Measurements from ENCODE around the gene PGAP2. TPM values are rescaled to one million over a fixed set of nuclear protein-coding genes. Genes with fewer than 3 reads are reported as not detected.

PGAP2 gene
- total RNA-seq, 2 experiments from 2014 or later, result 38.9 to 40.8 TPM

DNA sequence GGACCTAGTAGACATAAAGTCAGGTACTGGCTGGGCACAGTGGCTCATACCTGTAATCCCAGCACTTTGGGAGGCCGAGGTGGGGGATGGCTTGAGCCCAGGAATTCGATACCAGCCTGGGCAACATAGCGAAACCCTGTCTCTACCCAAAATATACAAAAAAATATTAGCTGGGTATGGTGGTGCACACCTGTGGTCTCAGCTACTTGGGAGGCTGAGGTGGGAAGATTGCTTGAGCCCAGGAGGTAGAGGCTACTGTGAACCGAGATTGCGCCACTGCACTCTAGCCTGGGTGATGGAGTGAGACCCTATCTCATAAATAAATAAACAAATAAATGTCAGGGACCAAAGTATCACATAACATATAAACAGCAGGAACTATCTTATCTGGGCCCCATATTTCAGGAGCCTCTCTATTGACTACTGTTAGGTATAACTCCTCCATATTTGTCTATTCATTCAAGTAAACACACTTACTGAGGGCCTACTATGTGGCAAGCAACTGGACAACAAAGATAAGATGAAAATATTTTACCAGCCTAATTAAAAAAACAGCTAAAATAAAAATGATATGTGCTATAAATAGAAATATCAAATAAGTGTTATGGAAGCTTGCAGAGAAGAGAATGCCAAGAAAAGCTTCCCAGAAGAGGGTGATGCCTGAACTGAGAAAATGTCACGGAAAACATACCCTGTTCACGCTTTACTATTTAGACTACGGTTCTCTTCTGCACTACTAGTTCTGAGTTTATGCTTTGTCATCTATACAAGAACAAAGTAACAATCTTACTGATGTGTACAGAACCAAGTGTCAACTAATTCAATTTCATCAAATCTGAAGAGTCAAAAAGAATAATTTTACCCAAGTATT lies 13.0 kb upstream of the PGAP2 start:
- peaks cover 63% of the 10 kb centered on the region for H3K4me1 Mint-ChIP-seq (ENCODE audit: low read depth)

DNA sequence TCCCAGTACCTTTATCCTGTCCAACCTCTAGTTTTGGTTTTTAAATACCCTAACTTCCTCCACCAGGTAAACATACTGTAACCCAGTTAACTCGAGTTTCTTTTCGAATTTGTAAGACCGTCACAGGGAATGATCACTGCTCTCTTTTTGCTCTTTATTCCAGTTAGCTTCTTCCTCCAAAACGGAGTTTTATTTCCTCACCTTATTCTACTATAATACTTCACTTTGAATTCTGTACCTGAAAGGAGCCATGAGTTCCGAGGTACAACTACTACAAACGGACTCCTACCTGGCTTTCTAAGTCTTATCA lies 12.4 kb upstream of the PGAP2 start:
- Mint-ChIP-seq H3K36me3 (ENCODE audit: low read depth) (peaks cover 33% of the 10 kb centered on the region), H3K9me3 (no peaks in the 10 kb centered on the region), H3K4me1 (ENCODE audit: low read depth) (peaks cover 60% of the 10 kb centered on the region), H3K27me3 (ENCODE audit: low read depth) (no peaks in the 10 kb centered on the region), H3K27ac (peak overlapping the region; percentile 98), H3K4me3 (peak overlapping the region; percentile 98)
- no peak for DNase-seq
- CTCF ChIA-PET, result interaction anchor here (0.8 to 1.8 kb wide), 4 partner anchors 10 to 278 kb away, joined by 3 to 14 read pairs (median 4); partner anchors contain the start of gene PGAP2
- intact Hi-C loops (cut with micrococcal nuclease), result loop anchor here (5.0 kb wide), 1 partner anchor 804 kb away; the partner anchor contains the start of gene NAP1L4

More for the DNA sequence above, 13.0 kb upstream of the PGAP2 start:
- no peaks in the 10 kb centered on the region for H3K9me3 Mint-ChIP-seq
- peak overlapping the region; percentile 98 for H3K27ac Mint-ChIP-seq
- H3K4me3 Mint-ChIP-seq, result peak overlapping the region; percentile 98
- intact Hi-C loops (cut with micrococcal nuclease), result loop anchor here (5.0 kb wide), 1 partner anchor 803 kb away; the partner anchor contains the start of gene NAP1L4
- DNase-seq, result no peak
- H3K36me3 Mint-ChIP-seq (ENCODE audit: low read depth), result peaks cover 38% of the 10 kb centered on the region
- no peaks in the 10 kb centered on the region for H3K27me3 Mint-ChIP-seq (ENCODE audit: low read depth)
- CTCF ChIA-PET, result interaction anchor here (0.5 to 1.8 kb wide), 5 partner anchors 10 to 278 kb away, joined by 3 to 14 read pairs (median 3); partner anchors contain the start of gene PGAP2

DNA sequence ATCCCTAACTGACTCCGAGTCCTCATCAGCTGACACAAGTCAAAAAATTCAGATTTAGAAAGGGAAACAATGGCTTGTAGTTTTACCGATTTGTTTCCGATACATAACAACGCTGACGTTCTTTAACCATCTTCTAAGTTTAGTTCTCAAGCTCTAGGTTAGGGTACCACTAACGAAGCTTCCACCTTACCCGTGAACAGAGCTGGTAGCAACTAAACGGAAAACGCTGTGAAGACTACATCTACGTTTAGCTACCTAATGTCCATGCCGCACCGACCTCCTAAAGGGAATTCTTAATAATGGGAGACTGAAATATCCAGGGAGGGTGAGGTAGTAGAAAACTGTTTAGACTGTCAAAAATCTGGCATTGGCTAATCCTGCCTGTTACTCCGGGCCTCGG lies 12.0 kb upstream of the PGAP2 start:
- no peak for DNase-seq
- Mint-ChIP-seq H3K4me3 (peak overlapping the region; percentile 98), H3K4me1 (ENCODE audit: low read depth) (peaks cover 58% of the 10 kb centered on the region)

DNA sequence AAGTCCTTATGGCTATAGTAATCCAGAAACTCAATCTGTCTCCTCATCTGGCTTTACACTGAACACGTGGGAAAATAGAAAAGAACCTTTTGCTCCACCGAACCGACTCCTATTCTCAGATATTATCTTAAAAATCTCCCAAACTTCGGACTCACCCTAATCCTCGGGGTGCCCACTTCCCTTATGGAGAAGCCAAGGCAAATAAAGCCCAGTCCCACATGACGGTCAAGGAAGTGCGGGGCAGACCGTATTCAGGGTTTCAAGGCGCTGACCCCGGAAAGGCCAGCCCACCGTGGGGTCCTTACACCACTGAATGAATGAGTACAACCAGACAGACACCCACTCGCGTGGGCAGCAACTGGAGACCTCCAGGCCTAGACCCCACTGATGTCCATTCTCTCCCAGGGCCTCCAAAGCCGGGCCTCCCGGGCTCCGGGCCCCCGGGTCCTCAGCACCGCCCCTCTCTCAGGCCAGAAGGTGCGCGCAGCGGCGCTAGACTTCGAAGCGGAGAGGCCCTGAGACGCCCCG lies 11.5 kb upstream of the PGAP2 start:
- Mint-ChIP-seq H3K9me3 (no peaks in the 10 kb centered on the region), H3K4me1 (ENCODE audit: low read depth) (peaks cover 58% of the 10 kb centered on the region), H3K27ac (peak overlapping the region; percentile 98), H3K4me3 (peak overlapping the region; percentile 98), H3K36me3 (ENCODE audit: low read depth) (peaks cover 31% of the 10 kb centered on the region), H3K27me3 (ENCODE audit: low read depth) (no peaks in the 10 kb centered on the region)
- CTCF ChIA-PET, result interaction anchor here (0.8 to 1.8 kb wide), 2 partner anchors 12 to 58 kb away, joined by 4 to 14 read pairs; partner anchors contain the start of genes PGAP2 and STIM1
- no peak for DNase-seq
- intact Hi-C loops (cut with micrococcal nuclease), result loop anchor here (1.0 to 5.0 kb wide), 6 partner anchors 12 to 805 kb away; partner anchors contain the start of genes NAP1L4, RRM1 and STIM1

More for the DNA sequence above, 12.0 kb upstream of the PGAP2 start:
- H3K27me3 Mint-ChIP-seq (ENCODE audit: low read depth), result no peaks in the 10 kb centered on the region
- H3K36me3 Mint-ChIP-seq (ENCODE audit: low read depth), result peaks cover 31% of the 10 kb centered on the region
- H3K9me3 Mint-ChIP-seq, result no peaks in the 10 kb centered on the region
- intact Hi-C loops (cut with micrococcal nuclease), result loop anchor here (5.0 kb wide), 1 partner anchor 804 kb away; the partner anchor contains the start of gene NAP1L4
- CTCF ChIA-PET, result interaction anchor here (0.8 to 1.8 kb wide), 3 partner anchors 11 to 277 kb away, joined by 3 to 14 read pairs (median 4); partner anchors contain the start of gene PGAP2
- H3K27ac Mint-ChIP-seq, result peak overlapping the region; percentile 98

DNA sequence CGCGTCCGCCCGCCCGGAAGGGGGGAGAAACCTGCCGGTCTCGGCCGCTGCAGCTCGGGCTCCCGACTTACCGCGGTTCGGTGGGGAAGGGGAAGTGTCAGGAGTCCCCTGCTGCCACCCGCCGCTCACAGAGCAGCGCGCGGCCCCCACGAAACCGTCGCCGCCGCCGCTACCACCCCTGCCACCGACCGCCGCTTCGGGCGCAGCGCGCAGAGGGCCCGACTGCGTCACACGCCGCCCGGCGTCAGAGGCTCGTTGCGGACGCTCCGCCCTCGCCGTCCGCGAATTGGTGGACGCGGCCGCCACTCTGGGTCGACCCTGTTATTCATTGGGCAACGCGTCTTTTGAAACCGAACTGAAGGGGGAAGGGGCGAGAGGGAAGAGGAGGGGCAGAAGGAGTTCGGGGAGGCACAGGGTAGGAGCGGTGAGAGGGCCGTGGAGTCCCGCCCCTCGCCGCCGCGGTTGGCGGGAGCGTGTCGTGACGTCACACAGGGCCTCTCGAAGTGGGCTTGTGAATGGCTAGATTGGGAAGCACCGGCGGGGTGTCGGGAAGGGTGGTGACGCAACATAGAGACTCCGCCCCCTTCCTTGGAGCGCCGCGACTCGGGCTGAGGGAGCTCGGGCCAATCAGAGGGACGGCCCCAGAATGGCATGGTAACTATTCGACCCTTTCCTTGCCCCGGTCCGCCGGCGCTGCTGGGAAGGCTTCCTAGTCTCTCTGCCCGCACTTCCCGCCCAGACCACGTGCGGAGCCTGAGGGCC lies 10.8 kb upstream of the PGAP2 start, which contains the start of gene NUP98:
Gene NUP98, minus strand, starts transcription at position 226 of the 762 bp plus-strand sequence. CDS start 15,437 bp downstream, outside the sequence.
- Mint-ChIP-seq H3K9me3 (no peaks in the 10 kb centered on the region), H3K27me3 (ENCODE audit: low read depth) (no peaks in the 10 kb centered on the region), H3K36me3 (ENCODE audit: low read depth) (peaks cover 31% of the 10 kb centered on the region), H3K27ac (peak within 1 kb of the TSS; percentile 98), H3K4me3 (peak within 1 kb of the TSS; percentile 98), H3K4me1 (ENCODE audit: low read depth) (peaks cover 54% of the 10 kb centered on the region)
- intact Hi-C loops (cut with micrococcal nuclease), result loop anchor here (1.0 to 5.0 kb wide), 6 partner anchors 12 to 805 kb away; partner anchors contain the start of genes NAP1L4, RRM1 and STIM1
- CTCF ChIA-PET, result interaction anchor here (0.8 to 3.3 kb wide), 4 partner anchors 11 to 58 kb away, joined by 3 to 25 read pairs (median 4); partner anchors contain the start of genes PGAP2 and STIM1
- DNase-seq, result peak; percentile 100

DNA sequence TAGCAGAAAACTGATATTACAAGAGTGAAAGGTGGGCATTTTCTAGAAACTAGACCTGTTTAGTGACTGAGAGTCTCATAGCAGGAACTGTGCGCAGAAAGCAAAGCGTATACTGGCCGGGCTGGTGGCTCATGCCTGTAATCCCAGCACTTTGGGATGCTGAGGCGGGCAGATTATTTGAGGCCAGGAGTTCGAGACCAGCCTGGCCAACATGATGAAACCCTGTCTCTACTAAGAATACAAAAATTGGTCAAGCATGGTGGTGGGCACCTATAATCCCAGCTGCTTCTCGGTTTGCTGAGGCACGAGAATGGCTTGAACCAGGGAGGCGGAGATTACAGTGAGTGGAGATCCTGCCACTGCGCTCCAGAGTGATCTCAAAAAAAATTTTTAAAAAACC lies 9.2 kb upstream of the PGAP2 start:
- Mint-ChIP-seq H3K27ac (peak overlapping the region; percentile 98), H3K36me3 (ENCODE audit: low read depth) (peaks cover 22% of the 10 kb centered on the region), H3K9me3 (no peaks in the 10 kb centered on the region), H3K4me3 (peak overlapping the region; percentile 98), H3K27me3 (ENCODE audit: low read depth) (no peaks in the 10 kb centered on the region), H3K4me1 (ENCODE audit: low read depth) (peaks cover 43% of the 10 kb centered on the region)
- intact Hi-C loops (cut with micrococcal nuclease), result loop anchor here (5.0 kb wide), 1 partner anchor 807 kb away; the partner anchor contains the start of gene NAP1L4
- CTCF ChIA-PET, result interaction anchor here (3.3 kb wide), 1 partner anchor 9 kb away, joined by 25 read pairs; the partner anchor contains the start of gene PGAP2
- no peak for DNase-seq

DNA sequence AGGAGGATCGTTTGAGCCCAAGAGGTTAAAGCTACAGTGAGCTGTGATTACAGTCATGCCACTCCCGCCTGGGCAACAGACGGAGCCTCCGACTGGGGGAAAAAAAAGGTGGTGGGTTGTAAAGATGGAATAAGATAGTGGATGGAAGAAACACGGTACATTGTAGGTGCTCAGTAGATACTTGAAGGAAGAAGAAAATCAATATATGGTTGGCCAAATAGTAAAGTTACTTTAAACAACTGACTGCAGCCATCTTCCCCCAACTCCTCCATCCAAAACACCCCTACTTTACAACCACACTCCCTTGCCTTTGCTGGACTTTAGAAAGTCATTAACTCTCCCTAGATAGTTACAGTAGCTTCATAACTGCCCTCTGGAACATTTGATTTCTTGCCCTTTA lies 8.5 kb upstream of the PGAP2 start:
- no peak overlapping the region for H3K27ac Mint-ChIP-seq
- peaks cover 15% of the 10 kb centered on the region for H3K36me3 Mint-ChIP-seq (ENCODE audit: low read depth)
- H3K27me3 Mint-ChIP-seq (ENCODE audit: low read depth), result no peaks in the 10 kb centered on the region
- no peak overlapping the region for H3K4me3 Mint-ChIP-seq
- H3K9me3 Mint-ChIP-seq, result no peaks in the 10 kb centered on the region
- peaks cover 38% of the 10 kb centered on the region for H3K4me1 Mint-ChIP-seq (ENCODE audit: low read depth)
- intact Hi-C loops (cut with micrococcal nuclease), result loop anchor here (5.0 kb wide), 1 partner anchor 808 kb away; the partner anchor contains the start of gene NAP1L4
- DNase-seq, result no peak
- CTCF ChIA-PET, result interaction anchor here (0.7 to 3.3 kb wide), 2 partner anchors 8 to 57 kb away, joined by 5 to 25 read pairs; partner anchors contain the start of gene PGAP2

DNA sequence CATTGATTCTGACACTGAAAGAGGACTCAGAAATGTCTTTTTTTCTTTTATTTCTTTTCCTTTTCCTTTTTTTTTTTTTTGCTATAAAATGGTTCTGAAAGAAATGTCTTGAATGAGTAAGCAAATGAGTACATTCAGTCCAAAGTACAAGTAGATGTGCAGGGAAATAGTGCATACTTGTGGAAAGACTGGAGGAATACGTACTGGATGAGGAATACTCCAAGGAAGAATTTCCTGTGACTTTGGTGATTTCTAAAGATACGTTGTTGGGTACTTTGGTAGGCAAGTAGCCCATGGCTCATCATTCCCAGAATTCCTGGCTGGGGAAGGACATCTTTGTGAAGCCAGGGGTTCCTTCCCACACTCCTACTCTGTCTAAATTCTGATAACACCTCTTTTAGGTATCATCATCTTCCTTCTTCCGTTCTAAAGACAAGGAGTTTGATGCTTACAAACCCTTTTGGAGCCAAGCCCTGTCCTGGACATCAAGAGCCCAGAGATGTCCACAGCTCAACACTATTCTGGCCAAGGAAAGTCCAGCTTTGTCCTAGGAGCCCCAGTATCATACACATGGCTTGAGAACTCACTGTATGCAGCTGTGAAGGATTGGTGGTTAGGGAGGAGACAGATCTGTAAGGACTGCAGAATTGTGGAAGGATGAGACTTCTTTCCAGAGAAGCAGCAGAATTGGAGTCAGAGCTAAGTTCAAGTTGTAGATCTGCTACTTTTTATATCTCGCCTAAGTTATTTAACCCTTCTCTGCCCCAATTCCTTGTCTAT lies 6.2 kb upstream of the PGAP2 start:
- Mint-ChIP-seq H3K36me3 (ENCODE audit: low read depth) (peaks cover 6% of the 10 kb centered on the region), H3K27me3 (ENCODE audit: low read depth) (no peaks in the 10 kb centered on the region), H3K9me3 (no peaks in the 10 kb centered on the region), H3K27ac (no peak overlapping the region), H3K4me3 (no peak overlapping the region), H3K4me1 (ENCODE audit: low read depth) (peaks cover 25% of the 10 kb centered on the region)
- intact Hi-C loops (cut with micrococcal nuclease), result no loop called here
- CTCF ChIA-PET, result no interaction called here
- DNase-seq, result no peak

DNA sequence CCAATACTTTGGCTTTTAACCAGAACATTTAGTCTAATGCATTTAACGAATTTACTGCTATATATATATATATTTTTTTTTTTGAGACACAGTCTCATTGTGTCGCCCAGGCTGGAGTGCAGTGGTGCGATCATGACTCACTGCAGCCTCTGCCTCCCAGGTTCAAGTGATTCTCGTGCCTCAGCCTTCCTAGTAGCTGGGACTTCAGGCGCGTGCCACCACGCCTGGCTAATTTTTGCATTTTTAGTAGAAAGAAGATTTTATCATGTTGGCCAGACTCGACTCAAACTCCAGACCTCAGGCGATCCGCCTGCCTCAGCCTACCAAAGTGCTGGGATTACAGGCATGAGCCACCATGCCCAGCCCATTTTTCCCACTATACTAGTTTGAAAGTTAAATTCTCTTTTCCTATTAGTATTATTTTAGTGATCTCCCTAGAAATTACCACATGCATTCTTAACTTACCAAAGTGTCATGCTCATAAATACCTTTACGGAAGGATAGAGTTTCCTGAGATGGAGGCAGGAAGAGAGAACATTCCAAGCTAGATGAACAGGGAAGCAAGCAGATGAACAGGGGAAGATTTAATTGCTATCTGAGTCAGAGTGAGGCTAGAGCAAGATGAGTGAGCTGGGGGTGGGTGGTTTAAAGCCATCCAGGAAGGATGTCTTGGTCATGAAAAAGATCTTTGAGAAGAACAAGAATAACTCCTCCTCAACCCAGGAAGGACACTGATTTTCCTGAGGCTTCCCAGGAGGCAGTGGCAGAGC lies 4.4 kb upstream of the PGAP2 start:
- no peak for DNase-seq
- Mint-ChIP-seq H3K27me3 (ENCODE audit: low read depth) (no peaks in the 10 kb centered on the region), H3K4me3 (no peak overlapping the region), H3K36me3 (ENCODE audit: low read depth) (peaks cover 4% of the 10 kb centered on the region), H3K4me1 (ENCODE audit: low read depth) (peaks cover 28% of the 10 kb centered on the region), H3K9me3 (no peaks in the 10 kb centered on the region), H3K27ac (no peak overlapping the region)
- intact Hi-C loops (cut with micrococcal nuclease), result no loop called here
- CTCF ChIA-PET, result interaction anchor here (0.7 kb wide), 1 partner anchor 22 kb away, joined by 3 read pairs; no protein-coding TSS in a partner anchor

DNA sequence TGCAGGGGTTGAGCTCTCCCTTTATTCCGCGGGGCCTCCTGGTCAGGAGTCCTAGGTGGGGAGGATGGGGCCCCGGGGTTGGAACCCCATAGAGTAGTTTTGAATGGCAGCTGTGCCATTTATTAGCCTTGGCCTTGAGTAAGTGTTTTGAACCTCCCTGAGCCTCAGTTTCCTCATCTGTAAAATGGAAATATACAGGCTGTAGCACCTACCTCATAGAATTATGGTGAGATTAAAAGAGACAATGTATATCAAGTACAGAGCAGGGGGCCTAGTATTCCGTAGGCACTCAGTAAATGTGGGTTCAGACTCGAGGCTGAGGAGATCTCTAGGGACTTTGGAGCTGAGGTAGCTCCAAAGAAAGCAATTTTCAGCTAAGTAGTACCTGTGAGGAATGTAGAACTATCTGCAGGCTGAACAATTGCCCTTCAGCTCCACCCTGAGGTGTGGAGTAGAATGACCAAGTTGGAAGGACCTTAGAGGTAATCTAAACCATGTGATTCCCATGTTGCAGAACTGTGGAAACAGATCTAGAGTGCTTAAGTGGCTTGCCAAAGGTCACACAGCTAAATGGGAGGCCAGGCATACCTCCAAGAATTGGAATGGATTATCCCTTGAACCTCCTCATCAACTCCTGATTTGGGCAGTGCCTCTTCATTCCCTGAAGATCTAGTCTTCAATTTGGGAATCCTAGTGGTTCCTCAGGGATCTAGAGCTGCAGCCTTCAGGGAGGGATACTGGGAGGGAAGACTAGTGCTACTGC lies 682 bp downstream of the PGAP2 start:
- H3K36me3 Mint-ChIP-seq (ENCODE audit: low read depth), result peaks cover 9% of the 10 kb centered on the region
- H3K9me3 Mint-ChIP-seq, result no peaks in the 10 kb centered on the region

More for the DNA sequence above, 682 bp downstream of the PGAP2 start:
- CTCF ChIA-PET, result interaction anchor here (0.6 to 3.6 kb wide), 24 partner anchors 10 to 264 kb away, joined by 3 to 54 read pairs (median 6); partner anchors contain the start of gene NUP98
- H3K4me3 Mint-ChIP-seq, result peak overlapping the region; percentile 97
- no peak overlapping the region for H3K27ac Mint-ChIP-seq
- H3K27me3 Mint-ChIP-seq (ENCODE audit: low read depth), result no peaks in the 10 kb centered on the region
- DNase-seq, result peak; percentile 59
- intact Hi-C loops (cut with micrococcal nuclease), result loop anchor here (1.0 to 5.0 kb wide), 5 partner anchors 24 to 194 kb away; no protein-coding TSS in a partner anchor
- H3K4me1 Mint-ChIP-seq (ENCODE audit: low read depth), result peaks cover 18% of the 10 kb centered on the region

Measured in activated naive CD4-positive, alpha-beta T cell treated with anti-CD3 and anti-CD28 coated beads for 36 hours (primary cell).